Hippocampal formation (tissue), 2 donors: ENCODE results near the gene TUBA1B.

ENCODE experiments used
- DNase-seq, 2 donors: peaks; one replicate each; lab custom pipeline; 2025; lab: John Stamatoyannopoulos, UW

Gene TUBA1B

DNA sequence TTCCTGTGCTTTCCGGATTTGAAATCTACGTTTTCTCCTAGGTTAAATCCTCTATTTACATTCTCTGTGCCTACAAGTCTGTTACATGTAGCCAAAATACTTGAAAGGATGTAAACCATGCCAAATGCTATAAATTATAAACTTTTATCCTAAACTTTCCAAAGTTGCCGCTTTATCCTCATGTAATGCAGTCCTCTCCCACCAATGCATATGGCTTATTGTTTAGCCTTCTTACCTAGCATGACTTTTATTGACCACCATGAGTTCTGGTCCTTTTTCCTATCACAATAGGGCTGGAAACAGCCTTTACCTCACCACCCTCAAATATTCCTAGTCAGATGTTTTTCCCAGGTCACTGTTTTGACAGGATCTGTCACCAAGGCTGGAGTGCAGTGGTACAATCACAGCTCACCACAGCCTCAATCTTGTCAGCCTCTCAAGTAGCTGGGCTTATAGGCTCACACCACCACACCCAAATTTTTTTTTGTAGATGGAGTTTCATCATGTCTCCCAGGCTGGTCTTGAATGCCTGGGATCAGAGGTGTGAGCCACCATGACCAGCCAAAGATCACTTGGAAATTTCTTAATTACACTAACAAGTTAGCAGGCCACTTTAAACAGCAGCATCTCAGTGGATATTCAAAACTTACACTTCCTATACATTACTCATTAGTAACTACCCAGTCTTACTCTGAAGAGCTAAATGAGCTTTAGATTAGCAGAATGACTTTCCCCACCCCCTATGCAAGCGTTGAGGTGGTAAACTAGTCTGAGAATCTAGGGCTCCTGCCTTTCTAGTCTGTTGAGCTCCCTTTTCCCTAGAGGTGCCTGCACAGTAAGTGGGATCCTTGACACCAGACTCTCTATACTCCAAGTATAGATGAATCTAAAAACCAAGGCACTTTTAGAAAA is 4.1 kb downstream of the TUBA1B start:
- no peak for DNase-seq

DNA sequence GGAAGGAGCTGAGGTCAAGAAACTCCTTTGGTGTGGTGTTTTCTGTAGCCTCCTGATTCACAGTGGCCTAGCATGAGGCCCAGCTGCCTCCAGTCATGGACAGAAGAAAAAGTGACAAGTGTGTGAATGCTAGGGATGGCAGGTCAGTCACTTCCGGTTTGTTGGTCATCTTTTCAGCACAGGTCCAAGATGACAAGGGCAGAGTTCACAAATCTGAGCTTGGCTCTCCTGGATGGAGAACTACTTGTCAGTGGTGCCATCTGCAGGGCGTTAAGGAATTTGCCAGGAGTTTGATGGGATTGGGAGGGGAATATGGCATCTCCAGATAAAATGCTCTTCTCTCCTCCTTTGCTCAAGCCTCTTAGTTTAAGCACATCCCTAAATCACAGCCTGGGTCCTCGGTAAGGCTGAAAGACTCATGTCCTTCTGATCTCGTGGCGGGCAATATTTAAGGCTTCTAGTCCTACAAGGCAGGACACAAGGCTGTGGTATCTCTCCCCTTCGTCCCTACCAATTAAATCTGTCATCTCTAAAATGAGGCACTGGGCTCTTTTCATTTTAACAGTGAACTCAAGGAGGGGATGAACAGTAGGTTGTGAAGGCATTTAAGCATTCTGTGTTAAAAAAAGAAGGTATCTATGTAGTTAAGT is 10.0 kb downstream of the TUBA1B start:
- peak; percentile 22 to 54 for DNase-seq

DNA sequence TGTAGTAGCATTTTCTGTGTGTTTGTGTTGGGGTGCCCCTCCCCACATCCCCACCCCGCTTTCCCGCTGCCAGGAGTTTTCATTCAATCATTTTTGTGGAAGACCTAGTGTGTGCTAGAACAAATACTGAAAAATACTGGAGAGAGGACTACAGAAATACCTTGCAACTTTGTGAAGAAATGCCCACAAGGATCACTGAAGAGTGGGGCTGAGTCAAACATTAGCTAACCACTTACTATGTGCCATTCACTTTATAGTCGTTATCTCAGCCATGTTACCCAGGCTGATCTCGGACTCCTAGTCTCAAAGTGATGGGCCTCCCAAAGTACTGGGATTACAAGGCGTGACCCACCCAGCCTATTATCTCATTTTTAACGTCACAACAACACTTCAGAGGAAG is 20.0 kb downstream of the TUBA1B start:
- no peak for DNase-seq

DNA sequence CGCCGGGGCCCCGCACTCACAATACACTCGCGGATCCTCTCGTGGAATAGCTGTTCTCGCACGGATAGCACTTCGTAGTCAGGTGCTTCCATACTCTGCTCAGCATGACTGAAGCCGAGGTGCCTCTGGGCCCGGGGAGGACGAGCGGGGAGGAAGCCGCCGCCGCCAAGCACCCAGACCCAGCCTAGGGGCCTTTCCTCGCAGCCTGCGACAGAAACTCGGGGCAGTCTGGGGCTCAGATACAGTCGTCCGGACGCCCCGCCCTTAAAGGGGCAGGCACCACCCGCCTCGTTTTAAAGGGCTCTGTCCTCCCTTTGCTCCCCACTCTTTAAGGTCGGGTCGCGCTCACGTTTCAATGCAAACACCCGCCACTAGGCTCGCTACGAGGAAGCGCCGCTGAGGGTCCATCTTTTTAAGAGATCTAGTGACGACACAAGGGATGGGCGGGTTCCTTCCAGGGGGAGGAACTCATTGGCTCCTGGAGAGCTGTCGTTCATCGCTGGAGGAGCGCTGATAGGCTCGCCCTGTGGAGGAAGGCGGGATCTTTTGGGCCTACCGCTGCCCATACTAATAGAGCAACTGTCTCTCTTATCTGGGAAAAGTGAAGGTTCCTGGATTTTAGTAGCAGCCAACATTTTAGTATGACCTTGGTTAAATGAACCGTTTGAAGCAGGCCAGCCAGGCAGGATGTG is 20.6 kb downstream of the TUBA1B start, which contains the start of gene LMBR1L:
LMBR1L (minus strand) TSS at position 384 of the 692 bp plus-strand sequence; CDS start at position 92, 292 bp downstream.
- peak; percentile 97 to 99 for DNase-seq

DNA sequence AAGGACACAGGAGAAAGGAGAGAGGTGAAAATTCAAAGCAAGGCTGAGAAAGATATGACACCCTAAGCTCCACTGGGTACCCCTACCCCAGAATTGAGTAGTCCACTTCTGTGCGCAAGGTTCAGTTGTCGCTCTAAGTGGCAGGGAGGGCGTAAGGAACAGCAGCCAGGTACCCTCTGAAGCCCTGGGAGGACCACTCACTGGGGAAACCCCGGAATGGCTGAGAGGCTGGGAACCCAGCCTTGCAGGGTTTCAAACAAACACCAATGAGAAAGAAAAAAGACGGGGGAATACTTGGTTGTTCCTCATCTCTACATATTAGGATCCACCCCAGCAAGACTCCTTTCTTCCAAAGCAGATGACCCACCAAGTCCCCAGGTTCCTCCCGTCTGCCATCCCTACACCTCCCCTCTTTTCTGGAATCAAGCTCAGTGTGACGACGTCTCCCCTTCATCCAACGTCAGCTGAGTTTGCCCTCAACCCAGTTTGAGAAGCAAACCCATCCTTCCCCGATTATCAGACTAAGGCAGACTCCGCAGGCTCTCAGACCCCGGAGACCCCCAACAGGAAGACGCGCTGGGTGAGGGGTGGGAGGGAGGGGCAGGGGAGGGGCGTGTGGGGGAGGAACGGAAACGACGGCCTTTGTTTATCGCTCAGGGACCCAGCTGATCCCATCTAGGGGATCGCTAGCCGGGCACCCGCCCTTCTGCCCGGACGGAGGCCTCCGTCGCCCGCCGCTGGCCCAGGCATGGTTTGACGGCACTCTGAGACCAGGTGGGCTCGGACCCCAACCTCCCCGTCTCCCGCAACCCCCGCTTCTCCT is 21.3 kb downstream of the TUBA1B start:
- DNase-seq = no peak

DNA sequence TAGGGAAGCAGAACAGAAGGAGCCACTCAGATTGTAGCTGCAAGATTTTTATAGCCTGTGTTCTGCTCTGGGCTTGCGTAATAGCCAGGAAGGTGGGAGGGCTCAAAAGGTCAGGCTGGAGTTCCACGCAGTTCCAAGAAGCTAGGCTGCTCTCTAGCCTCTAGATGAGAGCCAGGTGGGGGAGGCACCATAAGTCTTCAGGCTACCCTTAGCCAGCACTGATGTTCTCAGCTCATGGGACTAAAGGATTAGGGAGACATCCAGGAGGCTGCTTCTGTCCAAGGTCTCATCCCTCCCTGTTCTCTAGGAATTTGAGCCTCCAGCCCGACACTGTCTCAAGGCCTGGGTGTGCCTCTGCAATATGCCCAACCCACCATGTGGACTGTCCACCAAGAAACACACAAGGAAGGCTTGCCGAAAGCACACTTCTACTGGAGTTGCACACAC is 22.2 kb downstream of the TUBA1B start:
- DNase-seq = no peak

DNA sequence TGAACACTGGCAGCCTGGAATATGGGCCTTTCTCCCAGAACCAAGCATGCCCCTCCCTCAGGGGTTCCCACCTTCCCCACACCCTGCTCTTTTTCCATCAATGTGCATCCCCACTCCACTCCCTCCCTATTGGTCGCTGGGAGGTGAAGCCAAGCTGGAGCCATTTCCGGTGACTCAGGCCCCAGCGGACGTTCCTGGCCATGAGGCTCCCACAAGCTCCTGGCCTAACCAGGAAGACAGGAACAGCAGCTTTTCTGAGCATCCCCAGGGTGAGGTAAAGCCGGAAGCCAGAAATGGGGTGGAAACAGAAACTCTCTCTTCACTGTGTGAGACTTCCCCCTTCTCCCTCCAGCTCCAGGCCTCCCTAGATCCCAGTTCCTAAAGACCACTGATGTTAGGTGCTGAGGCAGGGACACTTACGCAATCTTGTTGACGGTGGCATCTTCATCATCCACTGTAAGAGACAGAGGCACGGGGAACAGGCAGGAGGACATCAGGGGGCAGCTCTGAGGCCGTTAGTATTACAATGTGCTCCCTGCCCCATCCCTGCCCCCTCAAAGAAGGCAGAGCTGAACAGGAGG is 25.6 kb downstream of the TUBA1B start:
- DNase-seq = no peak

DNA sequence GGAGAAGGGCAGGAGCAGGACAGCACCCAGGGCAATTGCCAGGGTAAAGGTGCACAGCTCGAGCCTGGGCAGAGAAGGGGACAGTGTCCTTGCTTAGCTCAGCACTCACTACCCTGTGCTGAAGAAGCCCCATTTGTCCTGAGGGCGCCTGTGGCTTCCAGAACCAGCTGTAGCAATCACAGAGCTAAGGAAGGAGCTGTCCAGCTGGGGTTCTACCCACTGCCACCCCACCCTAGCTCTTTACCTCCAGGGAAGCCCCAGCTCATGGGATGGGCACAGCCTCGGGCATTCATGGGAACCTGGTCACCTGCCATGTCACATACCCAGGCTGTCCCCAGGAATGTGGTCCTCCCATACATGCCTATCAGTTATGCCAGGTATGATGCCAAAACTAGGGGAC is 26.4 kb downstream of the TUBA1B start:
- DNase-seq = no peak

DNA sequence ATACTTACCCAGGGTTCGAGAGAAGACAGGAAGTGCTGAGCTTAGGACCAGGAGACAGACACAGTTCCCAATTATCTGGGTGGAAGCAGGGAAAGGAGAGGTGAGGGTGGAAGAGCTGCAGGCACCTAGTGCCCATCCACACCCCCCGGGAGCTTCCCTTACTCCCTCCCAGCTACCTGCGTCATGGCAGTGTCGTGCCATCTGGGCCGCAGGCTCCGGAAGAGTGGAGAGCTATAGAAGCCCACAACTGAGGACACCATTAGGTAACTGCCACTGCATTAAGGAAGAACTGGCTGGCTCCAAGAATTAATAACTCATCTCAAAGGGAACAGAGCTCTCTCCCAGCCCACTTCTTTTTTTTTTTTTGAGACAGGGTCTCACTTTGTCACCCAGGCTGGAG is 30.8 kb downstream of the TUBA1B start:
- DNase-seq = no peak

DNA sequence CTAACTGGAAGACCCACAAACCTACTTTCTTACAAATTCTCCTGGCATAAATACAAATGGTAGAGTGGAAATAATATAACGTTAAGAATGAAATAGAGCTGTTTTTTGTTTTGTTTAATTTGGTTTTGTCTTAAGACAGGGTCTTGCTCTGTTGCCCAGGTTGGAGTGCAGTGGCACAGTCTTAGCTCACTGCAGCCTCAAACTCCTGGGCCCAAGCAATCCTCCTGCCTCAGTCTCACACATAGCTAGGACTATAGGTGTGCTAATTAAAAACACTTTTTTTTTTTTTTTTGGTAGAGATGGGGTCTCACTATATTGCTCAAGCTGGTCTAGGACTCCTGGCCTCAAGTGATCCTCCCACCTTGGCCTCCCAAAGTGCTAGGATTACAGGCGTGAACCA is 32.5 kb downstream of the TUBA1B start:
- DNase-seq = no peak

DNA sequence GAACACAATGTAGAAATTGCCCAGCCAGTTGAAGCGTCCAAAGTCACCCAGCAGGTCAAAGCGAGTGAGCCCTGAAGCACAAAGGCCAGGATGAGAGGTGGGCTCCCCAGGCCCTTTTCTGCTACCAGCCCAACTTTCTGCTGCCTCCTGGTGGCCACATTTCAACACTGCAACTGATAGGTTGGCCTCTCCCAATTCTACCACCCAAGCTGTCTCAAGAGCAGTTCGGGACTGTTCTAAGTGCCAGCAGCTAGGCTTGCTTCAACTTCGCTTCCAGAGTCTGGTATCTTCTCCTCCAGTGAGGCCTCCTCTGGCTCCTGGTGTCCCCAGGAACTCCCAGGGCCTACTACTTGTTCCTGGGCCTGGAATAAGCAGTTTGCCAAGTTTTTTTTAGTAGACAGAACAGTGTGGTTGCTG is 33.2 kb downstream of the TUBA1B start:
- DNase-seq = peak; percentile 28 to 32

DNA sequence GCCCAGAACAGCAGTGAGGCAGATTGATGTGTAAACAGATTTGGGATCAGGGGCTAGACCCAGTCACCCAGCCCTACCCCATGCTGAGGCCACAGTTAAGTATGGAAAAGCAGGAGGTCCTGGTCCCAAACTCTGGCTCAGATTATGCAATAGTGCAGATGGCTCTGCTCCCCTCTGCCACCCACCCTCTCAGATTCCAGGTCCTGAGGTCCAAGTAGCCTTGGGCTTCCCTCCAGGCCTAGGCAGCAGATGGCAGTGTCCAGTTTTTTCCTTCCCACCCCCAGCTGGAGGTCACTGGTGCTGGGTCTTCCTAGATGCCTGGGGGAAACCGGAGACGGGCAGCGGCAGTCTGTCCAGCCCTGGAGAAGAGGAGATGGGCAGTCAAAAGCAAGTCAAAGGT is 33.8 kb downstream of the TUBA1B start:
- DNase-seq = no peak

DNA sequence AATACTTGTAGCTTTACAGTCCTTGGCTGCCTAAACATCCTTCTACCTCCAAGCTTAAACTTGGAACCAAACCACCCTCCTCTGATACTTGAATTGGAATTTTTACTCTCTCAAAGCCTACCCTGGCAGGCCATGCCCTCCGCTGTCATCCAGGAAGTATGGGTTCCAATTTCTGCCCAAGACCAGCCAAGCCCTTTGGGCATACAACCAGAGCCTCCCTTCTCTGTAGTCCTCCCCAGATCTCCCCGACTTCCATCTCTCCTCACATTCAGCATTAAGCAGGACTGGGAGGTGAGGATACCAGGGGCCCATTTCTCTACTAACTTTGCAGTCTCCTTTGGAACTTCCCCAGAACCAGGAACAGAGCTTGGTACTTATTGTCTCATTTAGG is 36.2 kb downstream of the TUBA1B start:
- DNase-seq = no peak

DNA sequence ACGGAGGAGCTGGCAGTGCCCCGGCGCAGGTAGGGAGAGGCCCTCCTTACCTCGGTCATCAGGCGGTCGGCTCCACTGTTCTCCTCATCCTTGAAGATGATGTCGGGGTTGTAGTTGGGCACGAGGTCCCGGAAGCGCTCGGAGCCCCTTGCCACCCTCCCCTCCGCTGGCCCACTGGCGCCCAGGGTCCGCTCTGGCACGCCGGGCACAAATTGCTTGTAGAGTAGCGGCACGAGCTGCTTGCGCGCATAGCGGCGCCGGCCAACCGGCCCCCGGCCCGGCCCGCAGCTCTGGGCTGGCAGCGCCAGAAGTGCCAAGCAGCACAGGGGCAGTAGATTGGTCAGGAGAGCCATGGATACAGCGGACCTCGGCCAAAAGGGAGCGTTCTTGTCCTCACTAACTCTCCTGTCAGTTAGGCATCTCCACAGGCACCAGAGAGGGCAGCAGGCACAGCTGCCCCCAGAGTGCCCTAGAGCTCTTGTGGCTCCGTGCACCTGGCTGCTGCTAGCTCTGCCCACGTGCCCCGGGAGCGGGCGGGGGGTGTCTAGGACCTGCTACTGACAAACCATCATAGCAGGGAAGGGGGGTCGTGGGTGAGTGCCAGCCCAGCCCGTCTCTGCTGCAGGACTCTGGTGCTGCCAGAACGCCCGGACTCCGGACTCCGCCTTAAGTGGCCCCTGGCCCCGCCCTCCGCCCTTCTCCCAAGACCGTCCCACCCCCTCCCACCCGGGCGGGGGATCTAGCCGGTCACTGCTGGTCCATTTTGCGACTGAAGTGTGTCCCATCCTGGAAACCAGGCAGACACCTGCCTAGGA is 36.8 kb downstream of the TUBA1B start, which contains the start of gene DHH:
DHH (minus strand) TSS at position 642 of the 815 bp plus-strand sequence; CDS start at position 353, 289 bp downstream.
- peak in 1 of 2 donors; percentile 16 for DNase-seq

DNA sequence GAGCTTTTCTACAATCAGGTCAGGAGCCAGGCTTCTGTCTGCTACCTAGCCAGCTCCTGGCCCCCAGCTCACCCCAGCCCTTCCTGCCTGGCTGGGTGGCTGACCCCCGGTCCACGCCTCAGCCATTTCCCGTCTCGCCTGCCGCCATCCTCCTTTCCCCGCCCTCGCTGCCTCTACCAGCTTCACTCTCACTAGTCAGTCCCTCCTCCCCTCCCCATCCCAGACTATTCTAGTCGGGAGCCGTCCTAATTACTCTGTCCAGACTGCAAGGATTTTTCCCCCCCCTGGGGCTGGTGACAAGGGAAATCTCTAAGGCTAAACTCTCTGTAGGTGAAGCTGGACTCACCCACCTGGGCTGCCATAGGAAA is 37.4 kb downstream of the TUBA1B start:
- DNase-seq = no peak

DNA sequence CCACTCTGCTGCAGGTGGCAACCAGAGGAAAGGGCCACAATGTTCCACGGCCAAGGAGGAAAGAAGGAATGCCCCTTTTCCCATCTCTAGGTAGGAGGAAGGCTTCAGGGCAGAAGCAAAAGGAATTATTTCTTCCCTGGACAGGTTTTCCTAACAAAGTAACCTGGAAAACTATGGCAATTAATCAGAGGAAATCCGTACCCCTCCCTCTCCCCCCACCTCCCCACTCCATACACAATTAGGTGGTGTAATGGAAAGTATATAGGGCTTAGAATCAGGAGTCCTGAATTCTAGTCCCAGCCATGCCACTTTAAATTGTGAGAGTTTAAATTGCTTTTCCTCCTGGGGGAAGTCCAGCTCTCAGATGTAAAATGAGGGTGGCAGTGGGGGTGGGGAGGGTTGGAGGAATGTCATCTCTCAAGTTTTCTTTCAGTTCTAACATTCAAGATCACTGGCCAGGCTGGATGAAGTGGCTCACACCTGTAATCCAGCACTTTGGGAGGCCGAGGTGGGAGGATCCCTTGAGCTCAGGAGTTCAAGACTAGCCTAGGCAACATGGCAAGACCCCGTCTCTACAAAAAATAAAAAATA is 38.3 kb downstream of the TUBA1B start:
- no peak for DNase-seq

DNA sequence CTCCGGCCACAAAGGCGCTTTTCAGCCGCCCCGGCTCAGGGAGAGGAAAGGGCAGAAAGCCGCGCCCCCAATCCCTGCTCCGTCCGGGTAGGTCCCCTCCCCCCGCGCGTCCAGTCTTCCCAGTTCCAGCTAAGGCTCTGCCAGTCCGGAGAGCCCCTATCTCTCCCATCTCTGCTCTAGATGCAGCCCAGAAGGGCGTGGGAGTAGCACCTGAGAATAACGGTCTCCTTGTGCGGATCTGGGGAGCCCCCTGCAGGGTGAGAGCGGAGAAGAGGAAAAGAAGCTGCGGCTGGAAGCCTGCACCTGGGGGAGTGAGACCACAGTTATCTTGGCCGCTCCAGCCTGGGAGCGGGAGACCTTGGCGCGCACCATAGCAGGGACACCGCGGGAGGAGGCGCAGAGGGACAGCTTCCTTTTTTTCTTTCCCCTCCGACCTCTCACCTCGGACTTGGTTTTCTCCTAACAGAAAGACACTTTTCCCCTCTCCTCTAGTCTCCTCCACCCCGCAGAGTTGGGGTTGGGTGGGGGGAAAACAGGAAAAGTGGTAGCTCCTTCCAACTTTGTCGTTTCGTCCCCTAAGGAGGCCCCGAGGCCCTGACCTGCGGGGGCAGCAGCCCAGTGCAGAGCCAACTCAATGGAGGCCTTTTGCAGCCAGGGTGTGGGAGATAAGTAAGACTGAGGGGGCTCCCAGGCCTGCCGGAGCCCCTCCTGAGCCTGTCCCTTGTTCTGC is 38.9 kb downstream of the TUBA1B start:
- DNase-seq = peak in 1 of 2 donors; percentile 38

DNA sequence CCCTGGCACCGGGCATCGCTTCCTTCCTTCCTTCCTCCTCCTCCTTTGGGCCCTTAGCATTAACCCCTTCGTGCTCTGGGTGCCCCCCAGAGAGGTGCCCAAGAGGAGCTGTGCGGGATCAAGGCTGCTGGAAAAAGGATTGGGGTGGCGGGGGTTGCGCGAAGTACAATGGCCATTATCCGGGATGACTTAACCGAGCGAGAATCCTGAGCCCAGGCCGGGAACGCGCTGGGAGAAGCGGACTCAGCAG is 39.4 kb downstream of the TUBA1B start:
- no peak for DNase-seq

DNA sequence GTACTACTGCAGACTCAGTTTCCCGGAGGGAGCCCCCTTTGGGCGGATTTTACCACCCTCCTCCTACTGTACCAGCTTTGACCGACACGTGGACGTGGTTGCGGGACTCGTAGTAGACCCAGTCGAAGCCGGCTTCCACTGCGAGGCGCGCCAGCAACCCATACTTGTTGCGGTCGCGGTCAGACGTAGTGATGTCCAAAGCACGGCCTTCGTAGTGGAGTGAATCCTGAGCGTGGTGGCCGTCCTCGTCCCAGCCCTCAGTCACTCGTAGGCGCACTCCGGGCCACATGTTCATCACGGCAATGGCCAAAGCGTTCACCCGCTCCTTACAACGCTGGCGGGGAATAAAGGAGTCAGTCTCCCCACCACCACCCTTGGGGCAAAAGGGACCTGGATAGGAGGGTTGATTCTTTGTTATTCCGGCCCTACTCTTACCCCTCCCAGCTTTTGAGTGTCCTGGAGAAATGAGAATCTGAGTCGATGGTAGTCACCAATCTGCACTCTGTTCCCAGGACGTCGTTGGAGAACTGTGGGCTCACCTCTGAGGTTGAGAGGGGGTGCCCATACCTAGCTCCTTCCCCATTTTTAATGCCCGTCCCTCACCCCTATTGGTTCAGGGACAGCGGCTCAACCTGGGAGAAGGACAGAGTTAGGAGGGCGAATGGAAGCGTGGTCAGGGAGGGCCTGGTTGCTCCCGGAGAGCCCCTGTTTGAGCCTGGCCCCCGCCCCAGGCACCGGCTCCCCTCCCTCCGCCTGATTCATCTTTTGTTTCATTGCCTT is 39.9 kb downstream of the TUBA1B start:
- no peak for DNase-seq
